Astrocyte of the spinal cord (primary cell): ENCODE results near the gene LACRT.

Experiments
- DNase-seq: peaks from one replicate; pipeline ENCODE4 v3.0.0; 2011; ENCODE audit warnings: low read depth, low spot score
- H3K4me3 ChIP-seq: 2 replicates; pipeline ENCODE4 v1.5.1; 2011; ENCODE audit warnings: low read depth, mild to moderate bottlenecking, low read length, moderate library complexity
- in situ Hi-C: cut with HindIII; loops from 2 replicates; pipeline ENCODE4 v1.10.0; 2017; ENCODE audit warnings: low sequenced_read_pairs
- TF ChIP-seq, protein P1 (sequence below): IDR thresholded peaks from 2 replicates; pipeline ENCODE4 v1.5.1; 2012; ENCODE audit warnings: low read depth, mild to moderate bottlenecking, low read length, inconsistent platforms

LACRT gene

DNA sequence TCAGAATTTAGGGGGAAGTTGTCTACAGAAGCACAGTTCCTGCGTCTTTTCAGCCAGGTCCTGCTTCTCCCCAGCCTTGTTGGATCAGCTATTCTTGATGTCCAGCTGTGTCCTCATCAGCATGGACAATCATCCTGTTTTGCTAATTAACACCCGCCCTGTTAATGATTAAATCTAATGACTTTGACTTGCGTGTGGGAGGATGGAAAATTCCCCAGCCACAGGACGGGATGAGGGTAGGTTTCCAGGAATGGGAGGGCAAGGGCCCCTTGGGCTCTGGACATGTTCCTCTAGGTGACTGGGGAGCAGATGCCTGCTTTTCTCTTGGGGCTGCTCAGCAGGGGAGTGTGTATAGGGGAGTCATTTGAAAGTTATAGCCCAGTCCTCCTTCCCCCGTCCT lies 41.0 kb downstream of the LACRT start:
- TF ChIP-seq, protein P1, sequence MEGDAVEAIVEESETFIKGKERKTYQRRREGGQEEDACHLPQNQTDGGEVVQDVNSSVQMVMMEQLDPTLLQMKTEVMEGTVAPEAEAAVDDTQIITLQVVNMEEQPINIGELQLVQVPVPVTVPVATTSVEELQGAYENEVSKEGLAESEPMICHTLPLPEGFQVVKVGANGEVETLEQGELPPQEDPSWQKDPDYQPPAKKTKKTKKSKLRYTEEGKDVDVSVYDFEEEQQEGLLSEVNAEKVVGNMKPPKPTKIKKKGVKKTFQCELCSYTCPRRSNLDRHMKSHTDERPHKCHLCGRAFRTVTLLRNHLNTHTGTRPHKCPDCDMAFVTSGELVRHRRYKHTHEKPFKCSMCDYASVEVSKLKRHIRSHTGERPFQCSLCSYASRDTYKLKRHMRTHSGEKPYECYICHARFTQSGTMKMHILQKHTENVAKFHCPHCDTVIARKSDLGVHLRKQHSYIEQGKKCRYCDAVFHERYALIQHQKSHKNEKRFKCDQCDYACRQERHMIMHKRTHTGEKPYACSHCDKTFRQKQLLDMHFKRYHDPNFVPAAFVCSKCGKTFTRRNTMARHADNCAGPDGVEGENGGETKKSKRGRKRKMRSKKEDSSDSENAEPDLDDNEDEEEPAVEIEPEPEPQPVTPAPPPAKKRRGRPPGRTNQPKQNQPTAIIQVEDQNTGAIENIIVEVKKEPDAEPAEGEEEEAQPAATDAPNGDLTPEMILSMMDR, result no peak
- in situ Hi-C loops, result no loop called here
- no peak for DNase-seq
- H3K4me3 ChIP-seq, result no peak overlapping the region

DNA sequence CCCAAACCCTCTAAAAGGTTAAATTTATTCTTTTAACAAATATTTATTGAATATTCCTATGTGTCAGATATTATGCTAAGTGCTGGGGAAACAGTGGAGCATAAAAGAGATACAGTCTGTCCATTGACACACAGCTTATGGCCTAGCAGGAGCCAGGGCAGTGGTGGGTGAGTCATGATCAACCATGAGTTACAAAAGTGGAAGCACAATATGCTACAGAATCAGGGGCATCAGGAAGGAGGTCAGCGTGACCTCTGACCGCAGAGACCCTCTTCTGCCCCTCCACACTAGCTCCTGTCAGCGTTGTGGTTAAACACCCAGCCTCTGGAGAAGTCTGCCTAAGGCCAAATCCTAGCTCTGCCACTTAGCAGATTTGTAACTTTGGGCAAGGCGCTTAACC lies 41.6 kb downstream of the LACRT start:
- H3K4me3 ChIP-seq, result no peak overlapping the region
- in situ Hi-C loops, result no loop called here
- no peak for DNase-seq
- TF ChIP-seq, protein P1, result no peak

DNA sequence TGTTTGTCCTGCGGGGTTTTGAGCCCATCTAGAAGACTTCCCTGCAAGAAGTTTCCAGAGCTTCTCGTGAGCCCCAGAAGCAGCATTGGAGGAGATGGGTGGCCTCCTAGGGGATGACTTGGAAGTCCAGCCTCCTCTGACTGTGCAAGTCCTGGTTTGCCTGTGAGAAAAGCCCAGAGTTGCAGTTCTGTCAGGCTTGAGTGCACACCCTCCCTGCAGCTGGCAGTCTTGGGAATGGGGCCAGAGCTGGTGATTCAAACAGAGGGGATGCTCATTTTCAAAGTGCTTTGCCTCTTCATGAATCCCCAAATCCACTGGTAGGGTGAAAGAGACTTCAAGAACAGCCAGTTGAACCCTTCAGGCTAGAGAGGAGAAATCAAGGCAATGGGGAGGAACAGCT lies 42.4 kb downstream of the LACRT start:
- TF ChIP-seq, protein P1, result no peak
- no peak overlapping the region for H3K4me3 ChIP-seq
- no peak for DNase-seq
- in situ Hi-C loops, result no loop called here

DNA sequence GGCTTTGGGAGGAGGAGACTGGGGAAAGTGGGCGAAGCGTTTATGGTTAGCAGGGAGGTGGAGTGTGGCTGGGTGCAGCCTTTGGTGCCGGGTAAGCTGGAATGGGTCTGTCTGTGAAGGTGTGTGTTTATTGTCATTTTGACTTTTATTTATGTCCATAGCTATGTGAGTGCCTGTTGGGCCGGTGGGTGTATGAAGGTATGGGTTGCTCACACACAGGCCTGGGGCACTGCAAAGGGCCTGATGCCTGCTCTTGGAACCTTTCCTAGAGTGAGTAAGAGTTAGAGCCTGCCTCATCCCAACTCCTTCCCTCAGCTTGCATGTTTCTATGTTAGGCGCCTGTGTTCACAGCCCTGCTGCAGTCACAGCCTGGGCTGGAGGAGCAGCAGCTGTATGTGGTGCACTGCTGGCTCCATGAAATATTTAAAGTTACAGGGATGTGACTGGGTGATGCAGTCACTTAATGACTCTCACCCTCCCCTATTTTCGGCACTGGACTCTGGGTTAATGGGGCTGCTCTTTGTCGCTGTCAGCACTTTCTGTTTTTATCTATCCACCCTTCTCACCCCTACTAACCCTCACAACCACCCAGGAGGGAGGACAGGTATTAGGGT lies 43.6 kb downstream of the LACRT start:
- no peak for DNase-seq
- H3K4me3 ChIP-seq, result no peak overlapping the region
- in situ Hi-C loops, result no loop called here
- TF ChIP-seq, protein P1, result no peak

DNA sequence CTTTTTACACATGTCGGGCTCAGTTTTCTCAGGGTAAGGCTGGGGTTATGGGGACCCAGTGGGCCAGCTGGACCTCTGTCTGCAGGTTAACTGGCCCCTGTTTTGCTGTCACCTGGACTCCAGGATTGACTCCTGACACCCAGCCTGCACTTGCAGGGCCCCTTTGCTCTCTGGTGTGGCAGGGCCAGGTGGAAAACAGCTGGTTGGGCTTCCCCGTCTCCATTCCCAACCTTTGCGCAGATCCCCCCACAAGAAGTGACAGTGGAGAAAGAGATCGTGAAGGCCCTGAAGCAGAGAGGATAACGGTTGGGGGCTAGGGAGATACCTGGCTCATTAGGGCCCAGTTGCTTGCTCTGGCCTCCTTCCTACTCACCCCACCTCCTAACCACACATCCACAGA lies 44.7 kb downstream of the LACRT start:
- no peak for DNase-seq
- TF ChIP-seq, protein P1, result no peak
- in situ Hi-C loops, result no loop called here
- no peak overlapping the region for H3K4me3 ChIP-seq

DNA sequence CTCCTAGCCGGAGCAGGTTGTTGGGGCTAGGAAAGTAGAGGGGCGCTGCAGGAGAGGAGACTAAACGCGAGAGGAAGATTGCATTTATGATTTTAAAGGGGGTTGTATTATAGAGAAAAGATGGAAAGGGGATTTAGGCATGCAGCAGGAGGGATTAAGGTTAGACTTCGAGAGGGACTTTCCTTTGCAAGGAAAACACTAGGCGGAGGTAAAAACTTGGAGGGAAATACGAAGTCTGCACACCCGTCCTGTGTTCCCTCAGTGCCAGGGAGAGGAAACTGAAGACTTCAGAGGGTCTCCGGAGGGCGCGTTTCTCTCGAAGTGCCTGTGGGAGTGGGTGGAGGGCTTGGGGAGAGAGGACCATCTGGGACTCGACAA lies 45.8 kb downstream of the LACRT start:
- TF ChIP-seq, protein P1, result no peak
- H3K4me3 ChIP-seq, result no peak overlapping the region
- DNase-seq, result no peak
- in situ Hi-C loops, result no loop called here
